Calu3 (cell line): Measurements from ENCODE around the gene GAK. TPM values are rescaled to one million over a fixed set of nuclear protein-coding genes. Genes with fewer than 3 reads are reported as not detected.

Experiments used
- BruUV-seq: library from RNA; stranded (reverse); fragments of 400-500 nt; replicated peaks from 2 replicates; lab custom pipeline; 2021; lab: Mats Ljungman, UMichigan
- CTCF ChIA-PET: fragments of 300-600 bp; sonication (Branson Sonifier 250); formaldehyde crosslinking; loops from one replicate; lab custom pipeline; 2022; ENCODE audit warnings: antibody characterized with exemption; lab: Charles Lee
- DNase-seq: peaks from one replicate; pipeline ENCODE4 v3.0.0; 2022
- H3K27ac Mint-ChIP-seq: one replicate; pipeline ENCODE4 v1.8.0; 2022; ENCODE audit warnings: mixed read lengths; ENCODE audit not compliant: unreplicated experiment
- H3K27me3 Mint-ChIP-seq: one replicate; pipeline ENCODE4 v1.8.0; 2022; ENCODE audit warnings: mixed read lengths; ENCODE audit not compliant: unreplicated experiment
- H3K36me3 Mint-ChIP-seq: one replicate; pipeline ENCODE4 v1.8.0; 2022; ENCODE audit warnings: mild to moderate bottlenecking, moderate library complexity, mixed read lengths; ENCODE audit not compliant: insufficient read depth, unreplicated experiment
- H3K4me1 Mint-ChIP-seq: one replicate; pipeline ENCODE4 v1.8.0; 2022; ENCODE audit warnings: mild to moderate bottlenecking, low read depth, mixed read lengths; ENCODE audit not compliant: unreplicated experiment
- H3K4me3 Mint-ChIP-seq: one replicate; pipeline ENCODE4 v1.8.0; 2022; ENCODE audit warnings: mild to moderate bottlenecking, low read depth, moderate library complexity, mixed read lengths; ENCODE audit not compliant: unreplicated experiment
- H3K9me3 Mint-ChIP-seq: one replicate; pipeline ENCODE4 v1.8.0; 2022; ENCODE audit warnings: low read depth, mixed read lengths; ENCODE audit not compliant: unreplicated experiment
- CTCF ChIP-seq: fragments of 200-600 bp; IDR thresholded peaks from one replicate; pipeline ENCODE4 v1.8.0; 2022; ENCODE audit warnings: antibody characterized with exemption; ENCODE audit not compliant: unreplicated experiment
- intact Hi-C: fragments of 100-400 bp; cut with micrococcal nuclease; formaldehyde crosslinking; loops from one replicate; pipeline ENCODE4 v1.10.0; 2022; ENCODE audit not compliant: unreplicated experiment
- total RNA-seq: library from RNA; stranded (reverse); gene quantifications from 2 replicates; pipeline ENCODE4 v1.2.3, GENCODE V29; 2022

The GAK gene
- total RNA-seq, 1 experiment from 2014 or later: 94.1 TPM

- no TSS peak for BruUV-seq
- intact Hi-C loops: no loop called here
- Mint-ChIP-seq H3K27ac (no peak overlapping the region), H3K9me3 (no peaks in the 10 kb centered on the region), H3K4me1 (peaks cover 13% of the 10 kb centered on the region), H3K27me3 (peaks cover 46% of the 10 kb centered on the region), H3K36me3 (peaks cover 2% of the 10 kb centered on the region), H3K4me3 (no peak overlapping the region)
- CTCF ChIA-PET: no interaction called here
- TF ChIP-seq CTCF: no peak
- no peak for DNase-seq
Measured at GRCh38 chr4:815464-816146, 116.5 kb downstream of the GAK start.

GRCh38 chr4:814312-814850, 117.7 kb downstream of the GAK start:
- CTCF ChIA-PET: interaction anchor here (0.6 kb wide), 1 partner anchor 16 kb away, joined by 5 read pairs; no protein-coding TSS in a partner anchor
- H3K27me3 Mint-ChIP-seq: peaks cover 46% of the 10 kb centered on the region
- no peak overlapping the region for H3K4me3 Mint-ChIP-seq
- no peaks in the 10 kb centered on the region for H3K9me3 Mint-ChIP-seq
- DNase-seq: no peak
- H3K36me3 Mint-ChIP-seq: peaks cover 7% of the 10 kb centered on the region
- H3K27ac Mint-ChIP-seq: no peak overlapping the region
- H3K4me1 Mint-ChIP-seq: peaks cover 13% of the 10 kb centered on the region
- BruUV-seq: no TSS peak
- intact Hi-C loops: no loop called here
- no peak for TF ChIP-seq CTCF

- TF ChIP-seq CTCF: no peak
- Mint-ChIP-seq H3K4me1 (peaks cover 13% of the 10 kb centered on the region), H3K27ac (no peak overlapping the region), H3K36me3 (peaks cover 7% of the 10 kb centered on the region), H3K4me3 (no peak overlapping the region), H3K27me3 (peaks cover 46% of the 10 kb centered on the region), H3K9me3 (no peaks in the 10 kb centered on the region)
- CTCF ChIA-PET: interaction anchor here (0.6 kb wide), 1 partner anchor 16 kb away, joined by 5 read pairs; no protein-coding TSS in a partner anchor
- DNase-seq: no peak
- intact Hi-C loops: no loop called here
- BruUV-seq: no TSS peak
Measured at GRCh38 chr4:813900-814299, 118.2 kb downstream of the GAK start.

- CTCF ChIA-PET: no interaction called here
- Mint-ChIP-seq H3K36me3 (peaks cover 7% of the 10 kb centered on the region), H3K27ac (no peak overlapping the region), H3K4me1 (peaks cover 3% of the 10 kb centered on the region), H3K9me3 (no peaks in the 10 kb centered on the region), H3K4me3 (no peak overlapping the region), H3K27me3 (peaks cover 21% of the 10 kb centered on the region)
- no TSS peak for BruUV-seq
- no peak for TF ChIP-seq CTCF
- DNase-seq: no peak
- intact Hi-C loops: no loop called here
Measured at GRCh38 chr4:808860-809570, 123.1 kb downstream of the GAK start.
